Epidermal melanocyte (primary cell): ENCODE data around the gene TWF2.
A peak's percentile ranks its signal among the peaks of the same experiment; 100 is the strongest.

Experiments used
- DNase-seq: peaks from one replicate; pipeline ENCODE4 v3.0.0; 2011; ENCODE audit warnings: low spot score; ENCODE audit not compliant: insufficient read length

Gene TWF2

GRCh38 chr3:52257911-52258310 lies 19.0 kb upstream of the TWF2 start:
- DNase-seq = no peak

- DNase-seq = no peak
These were observed 17.7 kb upstream of the TWF2 start for GRCh38 chr3:52256622-52257021.

- DNase-seq = no peak
These were observed 17.2 kb upstream of the TWF2 start for GRCh38 chr3:52256159-52256558.

GRCh38 chr3:52254608-52255007 lies 15.7 kb upstream of the TWF2 start:
- no peak for DNase-seq

- no peak for DNase-seq
These were observed 14.7 kb upstream of the TWF2 start for GRCh38 chr3:52253314-52254304.

- DNase-seq = no peak
These were observed 11.2 kb upstream of the TWF2 start for GRCh38 chr3:52250122-52250521.

- DNase-seq = no peak
These were observed 10.7 kb upstream of the TWF2 start for GRCh38 chr3:52249683-52250082.

- DNase-seq = no peak
These were observed 10.0 kb upstream of the TWF2 start for GRCh38 chr3:52248816-52249547.

GRCh38 chr3:52248165-52248541 lies 9.2 kb upstream of the TWF2 start:
- DNase-seq = no peak

GRCh38 chr3:52247409-52248164 lies 8.6 kb upstream of the TWF2 start:
- DNase-seq = no peak

GRCh38 chr3:52246728-52247408 lies 7.9 kb upstream of the TWF2 start:
- DNase-seq = no peak

GRCh38 chr3:52246264-52246620 lies 7.3 kb upstream of the TWF2 start:
- DNase-seq = no peak

- DNase-seq = peak; percentile 74
These were observed 6.6 kb upstream of the TWF2 start, which contains the start of gene PPM1M for GRCh38 chr3:52245322-52246263. Gene PPM1M (plus strand): TSS chr3:52245759. CDS start chr3:52245825, 66 bp downstream.

- DNase-seq = no peak
These were observed 5.1 kb upstream of the TWF2 start for GRCh38 chr3:52243791-52244628.

- no peak for DNase-seq
These were observed 3.1 kb upstream of the TWF2 start for GRCh38 chr3:52242039-52242438.

GRCh38 chr3:52240886-52241370 lies 2.0 kb upstream of the TWF2 start:
- DNase-seq = no peak

- DNase-seq = peak; percentile 87
These were observed 1.3 kb upstream of the TWF2 start for GRCh38 chr3:52240059-52240885.

GRCh38 chr3:52238193-52238760 lies 681 bp downstream of the TWF2 start:
- no peak for DNase-seq
